Peyer's patch (tissue), 4 donors: ENCODE data around the gene MARCHF9. TPM values are rescaled to one million over a fixed set of nuclear protein-coding genes. Genes with fewer than 3 reads are reported as not detected.
"Not testable (repeated sequence)": the region's sequence is repeated elsewhere in the genome, so short reads cannot be mapped to it uniquely, and the experiment has no call there.

Source experiments
- DNase-seq, 3 donors: peaks; one replicate each; pipeline ENCODE4 v3.0.0-alpha.2; 2017 to 2019
- H3K27ac ChIP-seq, 4 donors: fragments of 200-600 bp; sonication (generic); one replicate each; pipeline ENCODE4 v1.5.1; 2016 to 2019
- H3K27me3 ChIP-seq, 2 donors: fragments of 200-600 bp; sonication (generic); one replicate each; pipeline ENCODE4 v1.5.1; 2019
- H3K36me3 ChIP-seq, 3 donors: fragments of 200-600 bp; sonication (generic); one replicate each; pipeline ENCODE4 v1.5.1; 2016 to 2019
- H3K4me1 ChIP-seq, 4 donors: fragments of 200-600 bp; sonication (generic); one replicate each; pipeline ENCODE4 v1.5.1; 2016 to 2019
- H3K4me3 ChIP-seq, 4 donors: fragments of 200-600 bp; sonication (generic); 1 replicate in 3 of 4; 2 replicates in 1 of 4; pipeline ENCODE4 v1.5.1; 2016 to 2019; ENCODE audit warnings: mild to moderate bottlenecking in 1 of 4
- H3K9me3 ChIP-seq, 4 donors: fragments of 200-600 bp; sonication (generic); one replicate each; pipeline ENCODE4 v1.5.1; 2016 to 2019; ENCODE audit warnings: mild to moderate bottlenecking in 1 of 4
- POLR2A ChIP-seq, 2 donors: fragments of 450-650 bp; IDR thresholded peaks; one replicate each; pipeline ENCODE4 v1.5.1; 2017; ENCODE audit warnings: antibody characterized with exemption in 2 of 2, mild to moderate bottlenecking in 2 of 2, moderate library complexity in 2 of 2
- total RNA-seq, 4 donors: library from RNA; depleted of rRNA; stranded (reverse); fragments of >200 nt; gene quantifications; one replicate each; pipeline ENCODE4 v1.1.0, GENCODE V29; 2016
- TF ChIP-seq, protein P1 (sequence below), 6 experiments: fragments of 450-650 bp in 4 of 6; fragments of 200-600 bp in 2 of 6; sonication (generic) in 1 of 6; IDR thresholded peaks; one replicate each; pipeline ENCODE4 v1.5.1; 2017 to 2019; ENCODE audit warnings: antibody characterized with exemption in 6 of 6, mild to moderate bottlenecking in 3 of 6, moderate library complexity in 1 of 6

Gene MARCHF9
- total RNA-seq, 4 donors from 2014 or later = 7.4 to 17.2 (median 10.6) TPM

DNA sequence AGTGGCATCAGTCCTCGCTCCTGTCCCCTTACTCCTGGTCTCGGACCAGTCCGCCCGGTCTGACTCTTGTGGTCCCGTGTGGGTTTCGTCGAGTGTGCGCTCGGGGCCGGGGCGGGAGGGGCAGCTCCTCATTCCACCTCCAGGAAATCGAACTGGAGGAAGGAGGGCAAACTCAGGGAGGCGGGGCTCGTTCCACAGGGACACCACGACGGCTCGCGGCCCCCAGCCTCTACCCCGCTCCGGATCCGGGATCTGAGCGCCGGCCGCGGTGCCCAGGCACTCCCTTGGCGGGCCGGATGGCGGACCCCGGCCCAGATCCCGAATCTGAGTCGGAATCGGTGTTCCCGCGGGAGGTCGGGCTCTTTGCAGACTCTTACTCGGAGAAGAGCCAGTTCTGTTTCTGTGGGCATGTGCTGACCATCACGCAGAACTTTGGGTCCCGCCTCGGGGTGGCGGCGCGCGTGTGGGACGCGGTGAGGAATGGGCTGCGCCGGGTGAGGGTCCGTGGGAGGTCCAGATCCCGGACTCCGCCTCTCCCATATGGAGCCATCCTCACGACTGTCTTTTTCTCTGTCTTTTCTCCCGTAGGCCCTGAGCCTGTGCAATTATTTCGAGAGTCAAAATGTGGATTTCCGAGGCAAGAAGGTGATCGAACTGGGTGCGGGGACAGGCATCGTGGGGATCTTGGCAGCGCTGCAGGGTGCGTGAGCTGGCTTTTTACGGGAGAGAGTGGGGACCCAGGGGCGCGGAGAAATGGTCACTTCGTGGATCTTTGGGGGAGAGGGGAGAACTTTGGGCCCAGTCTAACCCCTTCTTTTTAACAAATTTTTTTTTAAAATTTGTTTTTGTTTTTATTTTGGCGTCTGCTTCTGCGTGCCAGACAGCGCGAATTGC is 17.8 kb downstream of the MARCHF9 start, which contains the start of gene EEF1AKMT3:
Gene EEF1AKMT3, plus strand, starts transcription at position 186 of the 894 bp plus-strand sequence. Its CDS starts 111 bp downstream, at position 297.
- peaks cover 0 to 9% (median 3%) of the 10 kb centered on the region in 4 donors for H3K4me1 ChIP-seq
- H3K27me3 ChIP-seq = no peaks in the 10 kb centered on the region
- TF ChIP-seq POLR2A (IDR thresholded peaks at IDR 0.05) = no peak
- TF ChIP-seq, protein P1, sequence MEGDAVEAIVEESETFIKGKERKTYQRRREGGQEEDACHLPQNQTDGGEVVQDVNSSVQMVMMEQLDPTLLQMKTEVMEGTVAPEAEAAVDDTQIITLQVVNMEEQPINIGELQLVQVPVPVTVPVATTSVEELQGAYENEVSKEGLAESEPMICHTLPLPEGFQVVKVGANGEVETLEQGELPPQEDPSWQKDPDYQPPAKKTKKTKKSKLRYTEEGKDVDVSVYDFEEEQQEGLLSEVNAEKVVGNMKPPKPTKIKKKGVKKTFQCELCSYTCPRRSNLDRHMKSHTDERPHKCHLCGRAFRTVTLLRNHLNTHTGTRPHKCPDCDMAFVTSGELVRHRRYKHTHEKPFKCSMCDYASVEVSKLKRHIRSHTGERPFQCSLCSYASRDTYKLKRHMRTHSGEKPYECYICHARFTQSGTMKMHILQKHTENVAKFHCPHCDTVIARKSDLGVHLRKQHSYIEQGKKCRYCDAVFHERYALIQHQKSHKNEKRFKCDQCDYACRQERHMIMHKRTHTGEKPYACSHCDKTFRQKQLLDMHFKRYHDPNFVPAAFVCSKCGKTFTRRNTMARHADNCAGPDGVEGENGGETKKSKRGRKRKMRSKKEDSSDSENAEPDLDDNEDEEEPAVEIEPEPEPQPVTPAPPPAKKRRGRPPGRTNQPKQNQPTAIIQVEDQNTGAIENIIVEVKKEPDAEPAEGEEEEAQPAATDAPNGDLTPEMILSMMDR (IDR thresholded peaks at IDR 0.05) = peak in 2 of 6 experiments; percentile 12 to 14
- no peaks in the 10 kb centered on the region for H3K9me3 ChIP-seq
- peak within 1 kb of the TSS; percentile 54 to 72 (median 64) for H3K4me3 ChIP-seq
- peak; percentile 60 to 81 (median 81) for DNase-seq
- no peaks in the 10 kb centered on the region for H3K36me3 ChIP-seq
- H3K27ac ChIP-seq = peak within 1 kb of the TSS; percentile 84 to 92 (median 86)

DNA sequence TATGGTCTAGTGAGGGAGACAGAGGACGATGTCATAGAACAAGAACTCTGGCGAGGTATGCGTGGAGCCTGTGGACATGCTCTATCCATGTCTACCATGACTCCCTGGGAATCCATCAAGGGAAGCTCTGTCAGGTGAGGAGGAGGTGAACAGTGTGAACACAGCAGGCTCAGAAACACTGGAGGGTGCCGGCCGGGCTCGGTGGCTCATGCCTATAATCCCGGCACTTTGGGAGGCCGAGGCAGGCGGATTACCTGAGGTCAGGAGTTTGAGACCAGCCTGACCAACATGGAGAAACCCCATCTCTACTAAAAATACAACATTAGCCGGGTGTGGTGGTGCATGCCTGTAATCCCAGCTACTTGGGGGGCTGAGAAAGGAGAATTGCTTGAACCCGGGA is 19.7 kb downstream of the MARCHF9 start:
- not testable (repeated sequence) for H3K9me3 ChIP-seq, H3K27ac ChIP-seq, H3K36me3 ChIP-seq, H3K4me1 ChIP-seq, H3K27me3 ChIP-seq, DNase-seq, H3K4me3 ChIP-seq

DNA sequence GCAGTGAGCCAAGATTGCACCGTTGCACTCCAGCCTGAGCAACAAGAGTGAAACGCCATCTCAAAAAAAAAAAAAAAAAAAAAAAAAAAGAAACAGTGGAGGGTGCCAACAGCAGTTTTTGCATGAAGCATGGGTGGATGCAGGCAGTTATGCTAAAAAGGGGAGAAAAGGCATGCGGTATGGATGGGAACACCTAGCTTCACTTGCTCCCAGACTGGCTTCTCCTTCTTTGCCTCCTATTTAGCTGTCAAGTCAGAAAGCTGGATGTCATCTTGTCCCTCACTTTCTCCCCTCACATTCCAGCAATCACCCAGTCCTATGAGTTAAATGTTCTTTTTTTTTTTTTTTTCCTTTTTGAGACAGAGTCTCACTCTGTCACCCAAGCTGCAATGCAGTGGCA is 20.1 kb downstream of the MARCHF9 start:
- no peak overlapping the region for H3K27ac ChIP-seq
- no peak overlapping the region for H3K4me3 ChIP-seq
- peaks cover 0 to 9% (median 3%) of the 10 kb centered on the region in 4 donors for H3K4me1 ChIP-seq
- DNase-seq = no peak
- H3K36me3 ChIP-seq = no peaks in the 10 kb centered on the region
- H3K27me3 ChIP-seq = no peaks in the 10 kb centered on the region
- no peaks in the 10 kb centered on the region for H3K9me3 ChIP-seq
- TF ChIP-seq POLR2A (IDR thresholded peaks at IDR 0.05) = no peak
- TF ChIP-seq, protein P1 (IDR thresholded peaks at IDR 0.05) = no peak

DNA sequence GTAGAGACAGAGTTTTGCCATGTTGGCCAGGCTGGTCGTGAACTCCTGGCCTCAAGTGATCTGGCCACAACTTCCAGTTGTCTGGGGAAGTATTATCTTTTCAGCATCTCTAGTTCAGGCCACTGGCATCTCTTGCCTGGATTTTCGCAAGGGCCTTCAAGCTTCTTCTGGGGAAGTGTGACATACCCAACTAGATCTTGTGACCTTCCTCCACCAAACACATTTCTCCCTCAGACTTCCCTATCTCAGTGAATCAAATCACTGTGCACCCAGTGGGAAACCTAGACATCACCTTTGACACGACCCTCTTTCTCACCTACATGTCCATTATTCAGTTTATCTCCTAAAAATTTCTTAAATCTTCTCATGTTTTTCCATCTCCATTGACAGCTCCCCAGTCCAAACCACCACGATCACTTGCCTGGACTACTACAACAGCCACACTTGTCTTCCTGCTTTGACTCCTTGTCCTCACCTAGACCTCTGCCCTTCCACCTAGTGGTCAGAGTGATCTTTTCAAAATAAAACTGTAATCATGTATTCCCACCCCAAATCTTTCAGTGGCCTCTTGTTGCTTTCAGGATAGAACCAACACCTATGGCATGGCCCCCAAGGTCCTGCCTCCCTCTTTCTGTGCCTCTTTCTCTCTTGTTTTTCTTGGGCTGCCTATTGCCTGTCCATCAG is 20.8 kb downstream of the MARCHF9 start:
- H3K4me1 ChIP-seq = peaks cover 0 to 9% (median 3%) of the 10 kb centered on the region in 4 donors
- H3K4me3 ChIP-seq = no peak overlapping the region
- H3K36me3 ChIP-seq = no peaks in the 10 kb centered on the region
- H3K27ac ChIP-seq = no peak overlapping the region
- H3K9me3 ChIP-seq = no peaks in the 10 kb centered on the region
- no peaks in the 10 kb centered on the region for H3K27me3 ChIP-seq
- DNase-seq = peak in 1 of 3 donors; percentile 30
- TF ChIP-seq POLR2A (IDR thresholded peaks at IDR 0.05) = no peak
- TF ChIP-seq, protein P1 (IDR thresholded peaks at IDR 0.05) = no peak

DNA sequence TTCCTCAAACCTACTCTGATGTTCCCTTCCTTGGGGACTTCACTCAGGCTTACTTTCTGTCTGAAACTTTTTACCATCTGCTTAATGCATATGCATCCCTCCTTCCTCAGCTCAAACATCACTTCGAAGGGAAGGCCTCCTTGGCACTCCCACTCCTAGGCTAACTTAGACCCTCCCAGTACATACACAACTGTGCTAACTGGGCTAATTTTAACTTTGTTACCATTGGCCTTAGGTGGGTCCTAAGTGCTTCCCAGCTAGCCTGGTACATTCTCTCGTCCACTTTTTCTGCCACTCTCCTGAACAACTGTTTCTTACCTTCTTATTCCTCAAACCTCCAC is 21.3 kb downstream of the MARCHF9 start:
- no peak overlapping the region for H3K4me3 ChIP-seq
- no peaks in the 10 kb centered on the region for H3K9me3 ChIP-seq
- TF ChIP-seq POLR2A (IDR thresholded peaks at IDR 0.05) = no peak
- TF ChIP-seq, protein P1 (IDR thresholded peaks at IDR 0.05) = no peak
- H3K4me1 ChIP-seq = peaks cover 0 to 4% (median under 1%) of the 10 kb centered on the region in 4 donors
- H3K27ac ChIP-seq = no peak overlapping the region
- peak in 1 of 3 donors; percentile 2 for DNase-seq
- H3K36me3 ChIP-seq = no peaks in the 10 kb centered on the region
- H3K27me3 ChIP-seq = no peaks in the 10 kb centered on the region

DNA sequence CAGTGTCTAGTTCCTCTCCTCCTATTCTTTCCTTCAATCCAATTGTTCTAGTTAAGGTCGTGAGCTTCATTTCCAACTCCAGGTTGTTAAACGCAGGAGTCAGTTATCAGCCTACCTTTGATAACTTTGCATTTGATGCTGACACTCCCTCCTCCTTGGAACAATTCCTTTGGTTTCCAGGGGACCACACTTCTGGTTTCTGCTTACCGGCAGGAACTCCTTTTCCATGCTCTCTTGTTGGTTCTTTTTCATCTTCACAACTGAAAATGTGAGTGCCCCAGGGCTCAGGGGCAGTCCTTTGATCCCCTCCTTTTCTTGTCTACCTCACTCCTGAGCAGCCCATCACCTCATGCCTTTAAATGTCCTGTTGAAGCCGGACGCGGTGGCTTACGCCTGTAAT is 22.5 kb downstream of the MARCHF9 start:
- no peak for TF ChIP-seq POLR2A (IDR thresholded peaks at IDR 0.05)
- TF ChIP-seq, protein P1 (IDR thresholded peaks at IDR 0.05) = no peak
- H3K4me1 ChIP-seq = peaks cover 0 to 2% (median 0%) of the 10 kb centered on the region in 4 donors

More for the DNA sequence above, 22.5 kb downstream of the MARCHF9 start:
- H3K27me3 ChIP-seq = no peaks in the 10 kb centered on the region
- no peaks in the 10 kb centered on the region for H3K9me3 ChIP-seq
- no peaks in the 10 kb centered on the region for H3K36me3 ChIP-seq
- DNase-seq = peak in 1 of 3 donors; percentile 36
- no peak overlapping the region for H3K4me3 ChIP-seq
- H3K27ac ChIP-seq = no peak overlapping the region
